ENCODE measurements around the gene TSSK3. TPM values are rescaled to one million over a fixed set of nuclear protein-coding genes. Genes with fewer than 3 reads are reported as not detected.
A peak's percentile ranks its signal among the peaks of the same experiment; 100 is the strongest.
"Not testable (repeated sequence)": the region's sequence is repeated elsewhere in the genome, so short reads cannot be mapped to it uniquely, and the experiment has no call there.

TSSK3 gene
- total and polyA plus RNA-seq, 3 experiments from 2014 or later: 0.33 to 1.1 (median 0.44) TPM

DNA sequence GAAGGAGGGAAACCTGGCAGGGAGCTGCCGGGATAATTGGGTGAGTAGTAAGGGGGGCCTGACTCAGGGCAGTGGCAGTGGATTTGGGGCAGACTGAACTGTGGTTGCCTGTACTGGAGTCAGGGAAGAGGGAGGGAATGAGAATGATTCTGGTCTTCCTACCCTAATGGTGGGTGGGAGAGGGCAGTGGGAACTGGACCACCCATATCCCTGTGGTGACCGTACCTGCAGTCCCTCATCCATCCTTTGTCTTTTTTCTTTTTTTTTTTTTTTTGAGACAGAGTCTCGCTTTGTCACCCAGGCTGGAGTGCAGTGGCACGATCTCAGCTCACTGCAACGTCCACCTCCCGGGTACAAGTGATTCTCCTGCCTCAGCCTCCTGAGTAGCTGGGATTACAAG is 6.6 kb upstream of the TSSK3 start:
- H3K4me1 ChIP-seq (ENCODE audit: insufficient read depth, low read length): peaks cover 24% of the 10 kb centered on the region
- Mint-ChIP-seq H3K4me1 (peaks cover 25 to 35% (median 26%) of the 10 kb centered on the region in 3 donors), H3K27ac (peak overlapping the region in 1 of 8 donors; percentile 55), H3K4me3 (peak overlapping the region in 1 of 7 donors; percentile 37)
- ChIA-PET CTCF (interaction anchor here (1.1 to 1.7 kb wide), 4 partner anchors 10 to 139 kb away, joined by 3 to 4 read pairs (median 3); no protein-coding TSS in a partner anchor), POLR2A (interaction anchor here (2.5 kb wide), 1 partner anchor 20 kb away, joined by 8 read pairs; the partner anchor contains the start of gene MARCKSL1)
- not testable (repeated sequence) for H3K9me3 Mint-ChIP-seq; H3K36me3 Mint-ChIP-seq; DNase-seq; H3K27ac ChIP-seq (ENCODE audit: low read depth, low read length); H3K9me3 ChIP-seq (ENCODE audit: low read length); H3K27me3 ChIP-seq (ENCODE audit: insufficient read depth, low read length, poor library complexity, severe bottlenecking); H3K36me3 ChIP-seq (ENCODE audit: insufficient read depth, low read length); H3K4me3 ChIP-seq (ENCODE audit: low read length); H3K27me3 Mint-ChIP-seq

DNA sequence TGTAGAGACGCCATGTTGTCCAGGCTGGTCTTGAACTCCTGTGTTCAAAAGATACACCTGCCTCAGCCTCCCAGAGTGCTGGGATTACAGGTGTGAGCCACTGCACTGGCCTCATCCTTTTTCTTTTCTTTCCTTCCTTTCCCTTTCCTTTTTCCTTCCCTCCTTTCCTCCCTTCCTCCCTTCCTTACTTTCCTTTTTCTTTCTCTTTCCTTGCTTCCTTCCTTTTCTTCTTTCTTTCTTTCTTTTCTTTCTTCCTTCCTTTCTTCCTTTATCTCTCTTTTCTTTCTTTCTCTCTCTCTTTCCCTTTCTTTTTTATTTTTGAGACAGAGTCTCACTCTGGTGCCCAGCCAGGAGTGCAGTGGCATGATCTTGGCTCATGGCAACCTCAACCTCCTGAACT is 5.9 kb upstream of the TSSK3 start:
- CTCF ChIA-PET: interaction anchor here (1.7 kb wide), 1 partner anchor 9 kb away, joined by 4 read pairs; no protein-coding TSS in a partner anchor

DNA sequence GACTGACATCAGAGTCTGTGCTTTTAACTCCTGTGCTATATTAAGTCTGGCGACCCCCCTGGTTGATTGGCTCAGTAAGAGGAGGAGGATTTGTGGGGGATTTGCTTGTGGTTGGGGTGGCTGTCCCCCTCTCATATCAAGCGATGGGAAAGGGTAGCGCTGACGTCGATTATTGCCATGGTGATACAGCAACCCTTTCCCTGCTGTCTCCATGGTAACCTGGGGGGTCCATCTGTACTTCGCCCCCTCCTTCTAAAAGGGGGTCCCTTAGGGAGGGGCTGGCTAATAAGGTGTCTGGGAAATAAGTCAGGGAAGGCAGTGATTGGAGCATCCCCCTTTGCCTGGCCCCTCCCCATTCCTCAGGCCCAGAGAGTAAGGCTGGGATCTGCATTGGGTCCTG is 4.7 kb upstream of the TSSK3 start:
- Histone ChIP-seq H3K27me3 (ENCODE audit: insufficient read depth, low read length, poor library complexity, severe bottlenecking) (no peaks in the 10 kb centered on the region), H3K9me3 (ENCODE audit: low read length) (no peaks in the 10 kb centered on the region), H3K27ac (ENCODE audit: low read depth, low read length) (no peak overlapping the region), H3K36me3 (ENCODE audit: insufficient read depth, low read length) (no peaks in the 10 kb centered on the region), H3K4me3 (ENCODE audit: low read length) (no peak overlapping the region), H3K4me1 (ENCODE audit: insufficient read depth, low read length) (peaks cover 12% of the 10 kb centered on the region)
- Mint-ChIP-seq H3K36me3 (peaks cover 0 to 8% (median 1%) of the 10 kb centered on the region in 3 donors), H3K27me3 (peaks cover 3 to 4% of the 10 kb centered on the region in 2 donors), H3K4me1 (peaks cover 28 to 33% (median 31%) of the 10 kb centered on the region in 3 donors), H3K9me3 (no peaks in the 10 kb centered on the region), H3K4me3 (no peak overlapping the region), H3K27ac (no peak overlapping the region)
- POLR2A ChIA-PET: interaction anchor here (1.1 kb wide), 1 partner anchor 22 kb away, joined by 5 read pairs; the partner anchor contains the start of gene MARCKSL1
- DNase-seq: no peak
- CTCF ChIA-PET: interaction anchor here (1.2 kb wide), 1 partner anchor 22 kb away, joined by 3 read pairs; the partner anchor contains the start of gene MARCKSL1

More for the DNA sequence above, 5.9 kb upstream of the TSSK3 start:
- H3K27me3 ChIP-seq (ENCODE audit: insufficient read depth, low read length, poor library complexity, severe bottlenecking): no peaks in the 10 kb centered on the region
- POLR2A ChIA-PET: no interaction called here
- H3K4me1 Mint-ChIP-seq: peaks cover 26 to 33% (median 28%) of the 10 kb centered on the region in 3 donors
- peaks cover 22% of the 10 kb centered on the region for H3K4me1 ChIP-seq (ENCODE audit: insufficient read depth, low read length)
- H3K4me3 Mint-ChIP-seq: peak overlapping the region in 1 of 7 donors; percentile 37
- peak overlapping the region in 1 of 8 donors; percentile 92 for H3K27ac Mint-ChIP-seq
- no peaks in the 10 kb centered on the region for H3K9me3 Mint-ChIP-seq
- peaks cover 0 to 8% (median 0%) of the 10 kb centered on the region in 3 donors for H3K36me3 Mint-ChIP-seq
- no peak overlapping the region for H3K4me3 ChIP-seq (ENCODE audit: low read length)
- H3K9me3 ChIP-seq (ENCODE audit: low read length): no peaks in the 10 kb centered on the region
- H3K36me3 ChIP-seq (ENCODE audit: insufficient read depth, low read length): no peaks in the 10 kb centered on the region
- H3K27me3 Mint-ChIP-seq: peaks cover 3 to 4% of the 10 kb centered on the region in 2 donors
- H3K27ac ChIP-seq (ENCODE audit: low read depth, low read length): no peak overlapping the region
- no peak for DNase-seq

DNA sequence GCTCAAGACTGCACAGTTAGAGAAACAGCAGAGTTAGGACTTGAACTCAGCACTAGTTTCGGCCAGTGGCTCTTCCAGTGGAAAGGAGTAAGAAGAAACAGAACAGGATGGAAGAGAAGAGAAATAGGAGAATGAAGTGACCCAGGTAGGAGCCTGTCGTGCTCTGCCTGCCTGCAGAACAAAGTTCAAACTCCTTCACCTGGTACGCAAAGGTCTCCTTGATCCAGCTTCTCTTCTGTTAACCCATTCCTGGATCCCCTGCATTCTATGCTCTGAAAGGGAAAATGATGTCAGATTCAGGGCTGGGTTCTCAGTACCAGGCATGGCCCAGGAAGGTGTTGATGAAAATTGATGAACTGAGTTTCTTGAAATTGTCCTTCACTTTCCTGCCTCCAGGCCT is 3.9 kb upstream of the TSSK3 start:
- ChIA-PET POLR2A (interaction anchor here (0.7 to 1.1 kb wide), 2 partner anchors 22 to 24 kb away, joined by 4 to 5 read pairs; partner anchors contain the start of gene MARCKSL1), CTCF (interaction anchor here (1.2 kb wide), 1 partner anchor 23 kb away, joined by 3 read pairs; the partner anchor contains the start of gene MARCKSL1)
- Histone ChIP-seq H3K4me1 (ENCODE audit: insufficient read depth, low read length) (peaks cover 10% of the 10 kb centered on the region), H3K36me3 (ENCODE audit: insufficient read depth, low read length) (no peaks in the 10 kb centered on the region), H3K27ac (ENCODE audit: low read depth, low read length) (no peak overlapping the region), H3K27me3 (ENCODE audit: insufficient read depth, low read length, poor library complexity, severe bottlenecking) (no peaks in the 10 kb centered on the region), H3K4me3 (ENCODE audit: low read length) (no peak overlapping the region), H3K9me3 (ENCODE audit: low read length) (no peaks in the 10 kb centered on the region)
- DNase-seq: no peak
- Mint-ChIP-seq H3K9me3 (no peaks in the 10 kb centered on the region), H3K27ac (no peak overlapping the region), H3K36me3 (peaks cover 0 to 10% (median 5%) of the 10 kb centered on the region in 3 donors), H3K4me3 (peak overlapping the region in 1 of 7 donors; percentile 3), H3K27me3 (peaks cover 3 to 4% of the 10 kb centered on the region in 2 donors), H3K4me1 (peaks cover 29 to 34% (median 30%) of the 10 kb centered on the region in 3 donors)

DNA sequence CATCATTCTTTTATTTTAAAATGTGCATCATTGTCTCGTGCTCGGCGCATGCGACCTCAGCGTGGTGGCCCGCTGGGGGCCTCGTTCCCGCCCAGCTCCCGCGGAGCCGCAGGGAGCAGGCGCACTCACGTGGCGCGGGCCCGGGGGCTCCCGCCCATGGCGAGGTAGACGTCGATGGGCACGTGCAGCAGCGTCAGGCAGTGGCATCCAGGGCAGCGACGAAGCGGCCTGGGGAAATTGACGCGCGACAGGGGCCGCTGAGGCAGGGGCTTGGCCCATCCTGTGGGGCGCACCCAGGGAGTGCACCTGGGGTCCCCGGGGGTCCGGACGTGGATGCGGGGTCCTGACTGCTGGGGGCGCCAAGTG is 1.0 kb upstream of the TSSK3 start:
- H3K9me3 Mint-ChIP-seq: no peaks in the 10 kb centered on the region
- no peak overlapping the region for H3K4me3 Mint-ChIP-seq
- peak overlapping the region in 1 of 8 donors; percentile 71 for H3K27ac Mint-ChIP-seq
- peaks cover 20 to 26% (median 22%) of the 10 kb centered on the region in 3 donors for H3K4me1 Mint-ChIP-seq
- no peaks in the 10 kb centered on the region for H3K27me3 ChIP-seq (ENCODE audit: insufficient read depth, low read length, poor library complexity, severe bottlenecking)
- peaks cover 0 to 27% (median 14%) of the 10 kb centered on the region in 3 donors for H3K36me3 Mint-ChIP-seq
- peaks cover 10% of the 10 kb centered on the region for H3K4me1 ChIP-seq (ENCODE audit: insufficient read depth, low read length)
- no peak overlapping the region for H3K27ac ChIP-seq (ENCODE audit: low read depth, low read length)
- ChIA-PET POLR2A (no interaction called here), CTCF (no interaction called here)
- H3K9me3 ChIP-seq (ENCODE audit: low read length): no peaks in the 10 kb centered on the region
- H3K27me3 Mint-ChIP-seq: peaks cover 3 to 4% of the 10 kb centered on the region in 2 donors
- H3K4me3 ChIP-seq (ENCODE audit: low read length): no peak overlapping the region
- no peaks in the 10 kb centered on the region for H3K36me3 ChIP-seq (ENCODE audit: insufficient read depth, low read length)
- DNase-seq: no peak

DNA sequence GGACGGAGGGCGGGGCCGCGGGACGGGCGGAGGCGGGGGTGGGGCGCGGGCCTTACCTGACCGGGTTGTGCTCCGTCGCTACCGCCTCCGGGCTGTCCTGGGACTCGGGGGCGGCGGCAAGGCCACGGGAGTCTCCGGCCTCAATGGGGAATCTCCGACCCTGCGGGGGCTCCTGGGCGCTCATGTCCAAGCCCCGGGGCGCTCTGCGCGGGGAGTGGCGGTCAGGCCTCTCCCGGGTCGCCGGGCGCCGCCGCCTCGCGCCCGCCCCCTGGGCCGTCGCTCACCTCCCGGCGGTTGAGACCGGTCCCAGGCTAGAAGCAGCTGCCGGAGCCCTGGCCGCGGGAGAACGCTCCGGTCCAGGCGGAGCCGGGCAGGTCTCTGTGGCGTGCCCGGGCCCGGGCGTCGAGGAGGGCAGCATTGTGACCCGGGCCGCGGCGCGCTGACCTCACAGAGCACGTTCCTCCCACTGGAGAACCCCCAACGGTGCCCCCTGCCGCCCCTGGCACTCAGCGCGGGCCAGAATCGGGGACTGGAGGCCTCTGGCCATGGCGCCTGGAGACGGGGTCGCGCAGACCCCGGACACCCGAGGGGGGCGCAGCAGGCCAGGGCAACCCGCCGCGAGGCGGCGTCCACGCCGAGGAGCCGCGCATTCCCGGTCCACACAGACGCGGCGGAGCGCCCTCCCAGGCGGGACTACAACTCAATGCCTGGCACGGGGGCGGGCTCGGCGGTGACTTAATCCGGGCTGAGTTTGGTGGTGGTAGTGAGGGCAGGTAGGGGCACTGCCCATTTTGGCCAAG is 465 bp upstream of the TSSK3 start:
- Mint-ChIP-seq H3K27ac (peak overlapping the region in 1 of 8 donors; percentile 14), H3K9me3 (no peaks in the 10 kb centered on the region), H3K27me3 (peaks cover 3 to 4% of the 10 kb centered on the region in 2 donors), H3K4me3 (peak overlapping the region in 5 of 7 donors; percentile 35 to 68 (median 65)), H3K4me1 (peaks cover 20 to 26% (median 22%) of the 10 kb centered on the region in 3 donors), H3K36me3 (peaks cover 0 to 32% (median 11%) of the 10 kb centered on the region in 3 donors)
- Histone ChIP-seq H3K4me3 (ENCODE audit: low read length) (no peak overlapping the region), H3K27ac (ENCODE audit: low read depth, low read length) (no peak overlapping the region), H3K4me1 (ENCODE audit: insufficient read depth, low read length) (peaks cover 10% of the 10 kb centered on the region), H3K27me3 (ENCODE audit: insufficient read depth, low read length, poor library complexity, severe bottlenecking) (no peaks in the 10 kb centered on the region), H3K9me3 (ENCODE audit: low read length) (no peaks in the 10 kb centered on the region), H3K36me3 (ENCODE audit: insufficient read depth, low read length) (peaks cover 5% of the 10 kb centered on the region)
- ChIA-PET CTCF (interaction anchor here (1.6 kb wide), 1 partner anchor 146 kb away, joined by 3 read pairs; no protein-coding TSS in a partner anchor), POLR2A (no interaction called here)
- DNase-seq: peak in 1 of 5 donors; percentile 39

DNA sequence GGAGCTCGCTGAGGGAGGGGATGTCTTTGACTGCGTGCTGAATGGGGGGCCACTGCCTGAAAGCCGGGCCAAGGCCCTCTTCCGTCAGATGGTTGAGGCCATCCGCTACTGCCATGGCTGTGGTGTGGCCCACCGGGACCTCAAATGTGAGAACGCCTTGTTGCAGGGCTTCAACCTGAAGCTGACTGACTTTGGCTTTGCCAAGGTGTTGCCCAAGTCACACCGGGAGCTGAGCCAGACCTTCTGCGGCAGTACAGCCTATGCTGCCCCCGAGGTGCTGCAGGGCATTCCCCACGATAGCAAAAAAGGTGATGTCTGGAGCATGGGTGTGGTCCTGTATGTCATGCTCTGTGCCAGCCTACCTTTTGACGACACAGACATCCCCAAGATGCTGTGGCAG is 1.4 kb downstream of the TSSK3 start:
- POLR2A ChIA-PET: interaction anchor here (1.0 kb wide), 1 partner anchor 27 kb away, joined by 3 read pairs; the partner anchor contains the start of gene MARCKSL1
- no peak for DNase-seq
- H3K36me3 ChIP-seq (ENCODE audit: insufficient read depth, low read length): peaks cover 14% of the 10 kb centered on the region
- CTCF ChIA-PET: interaction anchor here (1.0 kb wide), 1 partner anchor 113 kb away, joined by 3 read pairs; the partner anchor contains the start of gene LCK
- peaks cover 10% of the 10 kb centered on the region for H3K4me1 ChIP-seq (ENCODE audit: insufficient read depth, low read length)
- Mint-ChIP-seq H3K27ac (peak overlapping the region in 1 of 8 donors; percentile 14), H3K4me3 (no peak overlapping the region), H3K9me3 (no peaks in the 10 kb centered on the region), H3K27me3 (peaks cover 3 to 4% of the 10 kb centered on the region in 2 donors), H3K4me1 (peaks cover 20 to 23% (median 22%) of the 10 kb centered on the region in 3 donors), H3K36me3 (peaks cover 0 to 51% (median 11%) of the 10 kb centered on the region in 3 donors)
- H3K4me3 ChIP-seq (ENCODE audit: low read length): no peak overlapping the region
- H3K27me3 ChIP-seq (ENCODE audit: insufficient read depth, low read length, poor library complexity, severe bottlenecking): no peaks in the 10 kb centered on the region
- no peaks in the 10 kb centered on the region for H3K9me3 ChIP-seq (ENCODE audit: low read length)
- H3K27ac ChIP-seq (ENCODE audit: low read depth, low read length): no peak overlapping the region

All from CD8-positive, alpha-beta memory T cell (primary cell).